Ovary (tissue), 3 donors: ENCODE measurements around the gene PCDHA10.

Experiments used
- EP300 ChIP-seq: sonication (generic); formaldehyde crosslinking; IDR thresholded peaks from one replicate; pipeline ENCODE4 v1.6.1; 2017; ENCODE audit warnings: antibody characterized with exemption
- POLR2A ChIP-seq: fragments of 450-650 bp; IDR thresholded peaks from one replicate; pipeline ENCODE4 v1.6.1; 2017; ENCODE audit warnings: antibody characterized with exemption, mild to moderate bottlenecking, moderate library complexity
- TF ChIP-seq, protein P1 (sequence below), 3 donors: fragments of 450-650 bp in 2 of 3; fragments of 200-600 bp in 1 of 3; IDR thresholded peaks; one replicate each; pipeline versions ENCODE4 v1.5.1 to v1.8.0; 2016 to 2022; ENCODE audit warnings: antibody characterized with exemption in 3 of 3, mild to moderate bottlenecking in 1 of 3
- donor health status: DM: no; HTN: no; CAD: no.

DNA sequence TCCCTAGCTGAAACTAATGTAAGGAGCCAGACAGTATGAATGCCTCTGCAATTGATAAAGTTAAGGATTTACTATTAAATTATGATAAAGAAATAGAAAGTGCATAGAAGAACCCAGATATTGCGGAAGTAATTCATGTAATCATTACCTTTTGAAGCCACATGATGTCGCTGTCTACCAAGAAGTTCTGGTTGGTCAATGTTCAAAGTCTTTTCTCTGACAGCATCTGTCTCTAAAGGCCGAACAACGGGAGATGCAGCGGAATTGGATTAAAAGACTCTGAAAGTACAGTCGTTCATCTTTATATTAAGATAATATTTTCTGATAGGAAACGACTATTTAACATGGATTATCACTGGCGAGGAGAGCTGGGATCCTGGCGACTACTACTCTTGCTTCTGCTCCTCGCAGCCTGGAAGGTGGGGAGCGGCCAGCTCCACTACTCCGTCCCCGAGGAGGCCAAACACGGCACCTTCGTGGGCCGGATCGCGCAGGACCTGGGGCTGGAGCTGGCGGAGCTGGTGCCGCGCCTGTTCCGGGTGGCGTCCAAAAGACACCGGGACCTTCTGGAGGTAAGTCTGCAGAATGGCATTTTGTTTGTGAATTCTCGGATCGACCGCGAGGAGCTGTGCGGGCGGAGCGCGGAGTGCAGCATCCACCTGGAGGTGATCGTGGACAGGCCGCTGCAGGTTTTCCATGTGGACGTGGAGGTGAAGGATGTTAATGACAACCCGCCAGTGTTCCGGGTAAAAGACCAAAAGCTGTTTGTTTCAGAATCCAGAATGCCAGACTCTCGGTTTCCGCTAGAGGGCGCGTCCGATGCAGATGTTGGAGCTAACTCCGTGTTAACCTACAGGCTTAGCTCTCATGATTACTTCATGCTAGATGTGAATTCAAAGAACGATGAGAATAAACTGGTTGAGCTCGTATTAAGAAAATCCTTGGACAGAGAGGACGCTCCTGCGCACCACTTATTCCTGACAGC, 14.4 kb upstream of the PCDHA10 start, which contains the start of gene PCDHA8:
- TF ChIP-seq POLR2A (no peak), EP300 (no peak)
- TF ChIP-seq, protein P1, sequence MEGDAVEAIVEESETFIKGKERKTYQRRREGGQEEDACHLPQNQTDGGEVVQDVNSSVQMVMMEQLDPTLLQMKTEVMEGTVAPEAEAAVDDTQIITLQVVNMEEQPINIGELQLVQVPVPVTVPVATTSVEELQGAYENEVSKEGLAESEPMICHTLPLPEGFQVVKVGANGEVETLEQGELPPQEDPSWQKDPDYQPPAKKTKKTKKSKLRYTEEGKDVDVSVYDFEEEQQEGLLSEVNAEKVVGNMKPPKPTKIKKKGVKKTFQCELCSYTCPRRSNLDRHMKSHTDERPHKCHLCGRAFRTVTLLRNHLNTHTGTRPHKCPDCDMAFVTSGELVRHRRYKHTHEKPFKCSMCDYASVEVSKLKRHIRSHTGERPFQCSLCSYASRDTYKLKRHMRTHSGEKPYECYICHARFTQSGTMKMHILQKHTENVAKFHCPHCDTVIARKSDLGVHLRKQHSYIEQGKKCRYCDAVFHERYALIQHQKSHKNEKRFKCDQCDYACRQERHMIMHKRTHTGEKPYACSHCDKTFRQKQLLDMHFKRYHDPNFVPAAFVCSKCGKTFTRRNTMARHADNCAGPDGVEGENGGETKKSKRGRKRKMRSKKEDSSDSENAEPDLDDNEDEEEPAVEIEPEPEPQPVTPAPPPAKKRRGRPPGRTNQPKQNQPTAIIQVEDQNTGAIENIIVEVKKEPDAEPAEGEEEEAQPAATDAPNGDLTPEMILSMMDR (IDR thresholded peaks at IDR 0.05), result no peak
